ENCODE results near the gene PHIP.

DNA sequence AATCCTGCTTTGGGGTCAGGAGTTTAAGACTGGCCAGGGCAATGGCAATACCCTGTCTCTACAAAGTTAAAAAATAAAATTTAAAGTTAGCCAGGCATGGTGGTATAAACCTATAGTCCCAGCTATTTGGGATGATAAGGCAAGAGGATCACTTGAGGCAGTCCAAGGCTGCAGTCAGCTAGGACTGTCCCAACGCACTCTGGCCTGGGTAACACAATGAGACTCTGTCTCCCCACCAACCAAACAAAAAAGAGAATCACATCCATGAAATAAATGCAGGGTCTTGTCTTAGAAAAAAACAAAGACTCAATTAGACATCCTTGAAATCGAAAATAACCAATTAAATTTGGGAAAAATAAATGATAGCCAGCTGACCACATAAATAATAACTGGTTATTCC lies 88.9 kb downstream of the PHIP start:
- TF ChIP-seq POLR2A (IDR thresholded peaks at IDR 0.05; ENCODE audit: low read length) (no peak), GATA1 (IDR thresholded peaks at IDR 0.05; ENCODE audit: low read depth, low read length) (no peak)
